Stimulated activated CD4-positive, alpha-beta T cell treated with anti-CD3 and anti-CD28 coated beads, Interleukin-15, amount 100 ng/mL, for 24 hours (primary cell): ENCODE results near the gene DGKD.
A peak's percentile ranks its signal among the peaks of the same experiment; 100 is the strongest.

Source experiments
- DNase-seq: peaks from one replicate; pipeline ENCODE4 v3.0.0-alpha.2; 2020

DGKD gene

DNA sequence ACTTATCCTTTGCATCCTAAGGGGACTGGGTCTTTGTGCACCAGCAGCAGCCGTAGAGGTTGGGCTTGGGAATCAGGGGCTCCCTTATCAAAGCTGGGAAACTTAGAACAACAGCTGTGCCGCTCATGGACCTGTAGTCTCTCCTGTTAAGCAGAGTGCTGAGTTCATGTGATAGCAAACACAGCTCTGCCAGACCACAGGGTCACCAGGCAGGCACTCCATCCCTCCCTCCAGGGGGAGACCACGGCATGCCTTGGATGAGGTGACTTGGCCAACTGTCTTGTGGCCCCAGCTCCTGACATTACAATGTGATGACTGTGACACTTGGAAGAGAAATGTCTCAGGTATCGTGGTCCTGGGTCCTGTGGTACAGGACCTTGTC is 60.0 kb downstream of the DGKD start:
- no peak for DNase-seq

- peak; percentile 70 for DNase-seq
These were observed 60.7 kb downstream of the DGKD start for GRCh38 chr2:233414777-233415570.

DNA sequence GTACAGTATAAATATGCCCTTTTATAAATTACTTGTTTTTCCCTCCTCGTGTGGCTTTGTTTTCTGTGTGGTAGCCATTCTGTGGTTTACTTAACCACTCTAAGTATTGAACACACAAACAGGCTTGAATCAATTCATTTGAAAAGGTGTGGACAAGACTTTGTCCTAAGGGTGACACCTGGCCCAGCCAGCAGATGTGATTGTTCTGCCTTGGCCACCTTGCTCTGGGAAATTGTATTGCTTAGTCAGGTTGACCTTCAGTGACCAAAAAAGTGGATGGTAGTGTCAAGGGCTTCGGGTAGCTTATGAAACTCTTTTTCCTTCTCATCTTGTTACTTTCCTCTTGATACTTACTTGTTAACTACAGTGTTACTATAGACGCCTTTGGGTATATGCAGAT is 61.9 kb downstream of the DGKD start:
- no peak for DNase-seq

DNA sequence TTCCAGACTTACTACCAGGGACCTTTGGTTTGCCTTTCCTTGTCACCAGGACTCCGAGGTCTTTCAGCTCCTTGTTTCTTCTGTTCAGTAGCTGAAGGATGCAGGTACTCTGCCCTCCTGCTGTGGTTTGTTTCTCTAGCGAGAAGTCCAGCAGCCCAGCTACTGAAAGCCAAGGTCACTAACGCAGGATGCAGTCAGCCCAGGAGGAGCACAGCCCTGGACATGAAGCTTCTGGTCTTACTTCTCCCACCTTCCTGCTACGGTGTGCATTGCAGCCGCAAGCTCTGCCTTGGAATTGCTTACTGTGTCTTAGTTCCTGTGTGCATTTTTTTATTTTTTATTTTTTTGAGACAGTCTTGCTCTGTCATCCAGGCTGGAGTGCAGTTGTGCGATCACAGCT is 62.4 kb downstream of the DGKD start:
- DNase-seq: no peak

DNA sequence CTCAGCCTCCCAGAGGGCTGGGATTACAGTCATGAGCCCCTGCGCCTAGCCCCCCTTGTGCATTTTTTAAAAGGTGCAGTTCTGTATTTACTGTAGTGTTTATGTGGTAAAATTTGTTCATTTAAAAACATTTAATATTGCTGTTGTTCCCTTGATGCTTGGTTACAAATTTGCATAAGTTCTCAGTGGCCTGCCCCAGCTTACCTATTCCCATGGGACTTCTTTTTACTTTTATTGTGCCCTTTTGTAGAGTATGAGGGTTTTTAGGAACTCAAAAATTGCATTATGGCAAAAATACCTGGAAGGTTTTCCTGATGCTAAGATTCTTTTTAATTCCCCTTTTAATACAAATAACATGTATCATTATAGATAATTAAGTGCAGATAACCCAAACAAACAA is 63.0 kb downstream of the DGKD start:
- DNase-seq: no peak

DNA sequence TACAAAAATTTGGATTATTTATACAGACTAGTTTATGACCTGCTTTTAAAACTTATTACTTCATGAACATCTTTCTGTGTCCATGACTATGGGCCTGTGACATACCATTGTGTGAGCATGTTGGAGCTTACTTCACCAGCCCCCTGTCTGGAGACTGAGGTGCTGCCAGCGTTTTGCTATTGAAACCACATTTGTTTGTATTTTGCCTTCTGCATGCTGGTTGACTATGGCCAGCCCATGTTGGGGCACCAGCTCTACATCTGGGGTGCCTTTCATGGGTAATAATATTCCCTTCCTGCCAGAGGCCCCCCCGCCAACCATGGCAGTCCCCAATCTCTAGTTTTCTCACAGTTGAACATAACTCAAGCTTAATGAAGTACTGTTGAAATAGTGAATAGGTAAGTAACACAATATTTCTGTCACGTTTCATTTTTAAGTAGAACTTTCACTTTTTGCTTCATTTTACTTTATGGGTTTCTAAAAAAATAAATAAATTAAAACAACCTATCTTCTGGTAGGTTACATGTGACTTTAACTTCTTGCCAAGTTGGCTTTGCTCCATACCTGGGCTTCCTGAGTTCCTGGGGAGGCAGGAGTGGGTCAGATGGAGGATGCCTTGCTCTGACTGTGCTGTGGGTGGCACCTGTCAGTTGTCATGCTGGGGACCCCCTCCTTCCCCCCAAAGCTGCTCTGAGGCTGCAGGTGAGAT is 63.9 kb downstream of the DGKD start:
- no peak for DNase-seq

GRCh38 chr2:233418761-233419546 is 64.7 kb downstream of the DGKD start:
- DNase-seq: peak; percentile 66

DNA sequence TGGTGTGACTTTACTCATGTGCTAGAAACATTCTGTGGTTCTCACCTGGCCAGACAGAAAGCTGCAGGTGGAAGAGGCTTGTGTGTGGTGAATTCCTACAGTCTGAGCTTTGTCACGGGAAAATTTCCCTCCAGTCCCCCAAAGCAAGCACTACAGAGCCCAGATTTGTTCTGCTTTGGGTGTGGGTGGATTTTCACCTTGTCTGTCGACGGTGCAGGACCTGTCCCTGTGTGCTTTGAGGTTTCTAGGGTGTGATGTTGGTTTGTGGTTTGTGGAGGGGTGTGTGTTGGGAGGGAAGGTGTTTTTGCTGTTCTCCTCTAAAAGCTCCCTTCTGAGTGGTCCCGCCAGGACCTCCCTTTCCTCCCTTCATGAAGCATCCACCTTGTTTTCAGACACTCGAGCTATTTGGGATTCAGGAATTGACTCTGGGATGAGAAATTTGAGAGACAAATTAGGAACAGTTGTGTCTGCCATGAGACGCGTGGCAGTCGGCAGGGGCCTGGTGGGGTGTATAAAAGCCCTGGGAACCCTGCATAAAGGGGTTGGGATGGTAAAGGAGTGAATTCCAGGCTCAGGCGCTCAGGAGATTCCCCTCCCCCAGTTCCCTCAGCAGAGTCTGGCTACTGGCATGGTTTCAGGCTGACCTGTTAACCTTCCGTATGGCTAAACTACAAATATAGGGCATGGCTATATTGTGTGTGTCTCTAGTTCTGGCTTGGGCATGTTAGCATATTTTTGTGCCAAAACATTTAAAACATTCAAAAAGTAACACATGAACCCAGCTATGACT is 65.5 kb downstream of the DGKD start:
- DNase-seq: peak; percentile 64

GRCh38 chr2:233421091-233421816 is 67.0 kb downstream of the DGKD start:
- DNase-seq: no peak

DNA sequence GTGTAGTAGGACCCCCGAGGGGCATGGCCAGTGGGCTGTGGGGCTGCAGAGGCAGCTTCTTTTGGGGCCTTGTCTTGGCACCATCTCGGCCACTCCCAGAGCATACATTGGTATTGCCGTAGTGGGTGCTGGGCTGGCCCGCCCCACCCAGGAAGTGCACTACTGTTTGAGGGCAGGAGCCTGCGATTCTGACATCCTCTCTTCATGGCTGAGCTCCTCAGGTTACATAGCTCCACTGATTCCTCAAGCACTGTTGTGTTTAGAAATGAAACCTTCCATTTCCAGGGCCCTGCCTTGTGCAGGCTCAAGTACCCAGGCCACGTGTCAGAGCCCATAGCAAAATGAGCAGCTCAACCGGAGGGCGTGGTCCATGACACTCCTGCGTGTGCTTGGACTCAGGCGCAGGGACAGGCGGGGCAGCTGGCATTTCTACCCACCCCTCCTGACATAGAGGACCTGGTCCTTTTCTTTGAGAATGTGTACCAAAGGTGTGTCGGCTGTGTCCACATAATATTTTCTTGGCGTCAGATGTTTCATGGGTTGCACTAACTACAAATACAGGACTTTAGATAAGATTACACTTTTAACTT is 67.9 kb downstream of the DGKD start:
- DNase-seq: peak; percentile 66

DNA sequence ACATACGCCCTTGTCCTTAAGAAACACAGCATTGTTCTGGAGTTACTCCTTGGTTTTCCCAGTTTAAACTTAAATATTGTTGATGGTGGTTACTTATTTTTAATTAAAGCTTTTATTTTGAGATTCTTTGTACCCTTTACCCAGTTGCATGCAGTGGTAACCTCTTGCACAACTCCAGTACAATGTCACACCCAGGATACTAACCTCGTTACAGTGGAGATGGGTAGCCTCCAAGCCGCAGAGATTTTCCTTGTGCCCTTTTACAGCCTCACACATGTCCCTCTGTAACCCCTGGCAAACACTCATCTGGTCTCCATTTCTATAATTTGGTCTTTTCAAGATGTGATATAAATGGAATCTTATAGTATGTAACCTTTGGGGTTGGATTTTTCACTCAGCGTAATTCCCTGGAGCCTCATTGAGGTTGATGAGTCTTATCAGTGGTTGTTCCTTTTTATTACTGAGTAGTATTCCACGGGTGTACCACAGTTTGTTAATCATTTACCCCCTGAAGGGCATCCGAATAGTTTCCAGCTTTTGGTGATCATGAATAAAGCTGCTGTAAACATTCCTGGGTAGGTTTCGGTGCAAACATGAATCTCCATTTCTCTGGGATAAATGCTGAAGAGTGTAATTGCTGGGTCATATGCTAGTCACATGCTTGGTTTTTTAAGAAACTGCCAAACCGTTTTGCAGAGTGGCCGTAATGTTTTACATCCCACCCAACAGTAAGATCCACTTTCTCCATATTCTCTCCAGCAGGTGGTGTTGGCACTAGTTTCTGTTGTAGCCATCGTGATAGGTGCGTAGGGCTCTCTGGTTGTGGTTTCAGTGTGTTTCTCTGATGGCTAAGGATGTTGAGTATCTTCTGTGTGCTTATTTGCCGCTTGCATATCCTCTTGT is 68.6 kb downstream of the DGKD start:
- no peak for DNase-seq

DNA sequence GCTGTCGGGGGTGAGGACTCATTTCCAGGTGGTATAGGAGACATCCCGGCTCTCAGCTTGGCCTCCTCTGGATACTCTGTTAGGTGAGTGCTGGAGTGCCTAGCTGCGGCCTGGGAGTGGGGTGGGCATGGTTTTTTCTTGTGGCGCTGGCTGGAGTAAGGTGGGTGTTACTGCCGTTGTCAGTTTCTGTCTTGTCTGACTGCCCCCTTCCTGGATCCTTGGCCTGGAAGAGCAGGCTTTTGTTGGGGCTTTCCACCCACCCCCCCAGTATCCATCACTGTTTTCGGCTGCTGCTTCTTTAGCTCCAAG is 69.2 kb downstream of the DGKD start:
- no peak for DNase-seq

DNA sequence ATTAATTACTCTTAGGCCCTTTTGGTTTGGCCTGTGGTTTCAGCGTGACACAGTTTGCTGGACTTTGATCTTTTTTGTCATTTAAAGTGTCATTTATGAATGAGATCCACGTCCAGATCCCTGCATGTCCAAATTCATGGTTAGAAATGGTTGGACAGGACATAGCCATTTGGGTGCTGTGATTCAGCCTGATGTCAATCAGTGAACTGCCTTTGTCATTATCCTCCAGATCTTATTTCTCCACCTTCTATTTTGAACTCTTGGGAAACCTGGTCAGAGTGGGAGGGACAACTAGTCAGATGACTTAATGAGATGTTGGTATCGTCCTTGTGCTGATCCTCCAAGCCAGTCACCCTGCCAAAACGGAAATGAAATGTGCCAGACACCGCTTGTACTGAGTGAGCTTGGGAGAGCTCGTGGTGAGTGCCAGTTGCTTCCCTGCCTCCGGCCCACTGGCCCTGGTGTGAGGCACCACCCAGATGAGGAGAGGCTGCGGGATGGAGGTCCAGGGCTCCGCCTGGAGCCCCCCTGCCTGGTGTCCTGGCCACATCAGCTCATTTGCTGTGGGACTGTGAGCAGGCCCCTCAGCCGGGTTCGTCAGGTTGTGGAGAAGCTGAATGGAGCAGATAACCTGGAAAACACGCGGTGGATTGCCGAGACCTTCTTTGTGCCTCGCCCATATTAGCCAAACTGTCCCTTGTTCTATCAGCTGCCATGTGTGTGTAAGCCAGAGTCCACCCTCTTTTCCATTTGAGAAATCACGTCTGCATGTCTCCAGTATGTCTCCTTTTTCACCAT is 70.1 kb downstream of the DGKD start:
- DNase-seq: no peak

DNA sequence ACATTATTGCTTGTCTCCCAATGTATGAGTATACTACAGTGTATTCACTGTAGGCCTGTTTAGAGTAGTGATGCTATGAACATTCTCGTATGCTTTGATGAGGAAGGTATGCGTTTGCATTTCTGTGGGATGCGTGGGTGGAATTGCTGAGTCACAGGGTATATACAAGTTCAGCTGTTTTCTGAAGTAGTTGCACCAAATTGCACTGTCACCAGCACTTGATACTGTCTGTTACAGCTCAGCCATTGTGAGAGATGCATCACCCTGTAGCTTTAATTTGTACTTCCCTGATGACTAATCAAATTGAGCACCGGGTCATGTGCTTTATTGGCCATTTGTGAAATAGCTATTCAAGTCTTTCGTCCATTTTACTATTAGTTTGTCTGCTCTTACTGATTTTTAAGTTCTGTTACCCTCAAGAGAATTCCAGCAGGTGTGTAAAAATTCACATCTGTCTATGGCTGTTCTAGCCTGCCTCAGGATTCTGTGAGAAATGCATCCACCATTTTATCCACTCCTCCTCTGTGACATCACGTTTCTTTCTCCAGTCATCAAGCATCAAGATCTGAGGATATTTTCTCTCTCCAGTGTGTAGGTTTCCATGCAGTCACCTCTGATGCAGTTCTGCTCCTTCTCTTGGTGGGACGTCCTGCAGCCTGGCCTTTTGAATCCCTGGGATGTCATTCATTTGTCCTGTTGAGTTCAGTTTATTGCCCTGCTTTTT is 72.5 kb downstream of the DGKD start:
- peak; percentile 81 for DNase-seq

DNA sequence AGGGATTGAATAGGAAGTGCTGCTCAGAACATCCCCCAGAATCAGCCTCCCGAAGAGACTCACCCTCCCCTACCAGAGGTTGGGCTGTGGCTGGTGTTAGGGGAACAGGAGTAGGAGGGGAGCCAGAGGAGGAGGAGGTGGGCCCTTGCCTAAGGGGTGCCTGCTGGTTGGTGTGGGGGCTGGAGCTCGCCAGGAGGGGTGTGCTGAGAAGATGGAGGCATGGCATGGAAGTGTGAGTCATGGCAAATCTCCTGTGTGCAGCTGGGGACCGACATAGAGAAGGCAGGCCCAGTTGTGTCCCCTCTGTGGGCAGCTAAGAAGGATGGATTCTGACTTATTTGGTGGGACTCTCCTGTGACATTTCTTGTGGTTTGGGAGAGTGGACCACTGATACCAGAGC is 73.7 kb downstream of the DGKD start:
- no peak for DNase-seq

GRCh38 chr2:233428438-233428837 is 74.1 kb downstream of the DGKD start:
- no peak for DNase-seq

GRCh38 chr2:233429175-233429897 is 75.0 kb downstream of the DGKD start:
- DNase-seq: no peak

DNA sequence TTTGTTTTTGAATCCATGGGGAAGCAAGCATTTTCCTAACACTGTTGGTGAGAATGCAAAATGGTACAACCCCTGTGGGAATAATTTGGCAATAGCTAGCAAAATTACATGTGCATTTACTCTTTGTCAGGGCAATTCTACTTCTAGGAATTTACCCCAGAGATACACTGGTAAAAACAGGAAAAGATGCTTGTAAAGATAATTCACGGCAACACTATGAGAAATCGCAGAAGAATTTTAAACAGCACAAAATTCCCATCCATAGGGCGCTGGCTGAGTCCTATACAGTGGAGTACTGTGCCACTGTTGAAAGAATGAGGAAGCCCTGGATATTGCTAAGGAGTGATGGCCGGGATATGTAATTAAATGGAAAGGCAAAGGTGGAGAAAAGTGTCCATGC is 75.8 kb downstream of the DGKD start:
- DNase-seq: no peak

GRCh38 chr2:233430651-233431050 is 76.4 kb downstream of the DGKD start:
- DNase-seq: no peak
